Dermis blood vessel endothelial cell (primary cell): ENCODE measurements around the gene TRIO. TPM values are rescaled to one million over a fixed set of nuclear protein-coding genes. Genes with fewer than 3 reads are reported as not detected.

ENCODE experiments used
- DNase-seq: peaks from one replicate; pipeline ENCODE4 v3.0.0; 2010
- total RNA-seq: library from RNA; depleted of rRNA; stranded (reverse); fragments of >200 nt; gene quantifications from 2 replicates; pipeline ENCODE4 v1.2.3, GENCODE V29; 2014

Gene TRIO
- total RNA-seq, 1 donor from 2014 or later, result 190 TPM

- peak; percentile 63 for DNase-seq
Measured at GRCh38 chr5:14305045-14305444, 161.9 kb downstream of the TRIO start.

- no peak for DNase-seq
Measured at GRCh38 chr5:14306329-14306815, 163.2 kb downstream of the TRIO start.

GRCh38 chr5:14308384-14309154 is 165.4 kb downstream of the TRIO start:
- no peak for DNase-seq

GRCh38 chr5:14309199-14309598 is 166.1 kb downstream of the TRIO start:
- no peak for DNase-seq

- no peak for DNase-seq
Measured at GRCh38 chr5:14309878-14310531, 166.9 kb downstream of the TRIO start.

- peak; percentile 33 for DNase-seq
Measured at GRCh38 chr5:14310901-14311300, 167.8 kb downstream of the TRIO start.

- DNase-seq, result no peak
Measured at GRCh38 chr5:14313986-14314690, 171.0 kb downstream of the TRIO start.

- DNase-seq, result no peak
Measured at GRCh38 chr5:14316471-14316870, 173.3 kb downstream of the TRIO start.

- no peak for DNase-seq
Measured at GRCh38 chr5:14319102-14319501, 176.0 kb downstream of the TRIO start.

GRCh38 chr5:14321936-14322335 is 178.8 kb downstream of the TRIO start:
- DNase-seq, result no peak

- DNase-seq, result no peak
Measured at GRCh38 chr5:14322437-14323187, 179.5 kb downstream of the TRIO start.

GRCh38 chr5:14323466-14323865 is 180.3 kb downstream of the TRIO start:
- no peak for DNase-seq

GRCh38 chr5:14325369-14325768 is 182.2 kb downstream of the TRIO start:
- DNase-seq, result no peak

GRCh38 chr5:14326035-14326903 is 183.1 kb downstream of the TRIO start:
- DNase-seq, result peak; percentile 37

GRCh38 chr5:14327624-14328023 is 184.5 kb downstream of the TRIO start:
- DNase-seq, result no peak

GRCh38 chr5:14328144-14328543 is 185.0 kb downstream of the TRIO start:
- DNase-seq, result no peak

- DNase-seq, result no peak
Measured at GRCh38 chr5:14330291-14330690, 187.1 kb downstream of the TRIO start.

- DNase-seq, result no peak
Measured at GRCh38 chr5:14330729-14331385, 187.7 kb downstream of the TRIO start.

- no peak for DNase-seq
Measured at GRCh38 chr5:14331386-14331781, 188.2 kb downstream of the TRIO start.

GRCh38 chr5:14332038-14332631 is 189.0 kb downstream of the TRIO start:
- no peak for DNase-seq

GRCh38 chr5:14332746-14333145 is 189.6 kb downstream of the TRIO start:
- no peak for DNase-seq
